K562 (cell line): ENCODE measurements around the gene TPR. TPM values are rescaled to one million over a fixed set of nuclear protein-coding genes. Genes with fewer than 3 reads are reported as not detected.

Experiments
- C11orf30 ChIP-seq: fragments of 450-650 bp; IDR thresholded peaks from 2 replicates; pipeline ENCODE4 v1.6.1; 2016; ENCODE audit warnings: low read depth, mild to moderate bottlenecking
- FOXK2 ChIP-seq, 2 experiments: fragments of 450-650 bp; IDR thresholded peaks in 1 of 2; conservative IDR thresholded peaks in 1 of 2; 2 replicates each; pipeline ENCODE4 v1.6.1; 2016; ENCODE audit warnings: low read depth in 2 of 2, mild to moderate bottlenecking in 1 of 2
- THRB ChIP-seq: fragments of 450-650 bp; formaldehyde crosslinking; conservative IDR thresholded peaks from 2 replicates; pipeline ENCODE4 v1.4.0; 2022; ENCODE audit warnings: mild to moderate bottlenecking, missing genetic modification characterization
- ZFP36 ChIP-seq: fragments of 150-350 bp; IDR thresholded peaks from 2 replicates; pipeline ENCODE4 v1.6.1; 2018; ENCODE audit warnings: low read length, low read depth; ENCODE audit not compliant: partially characterized antibody
- ZNF407 ChIP-seq: fragments of 450-650 bp; IDR thresholded peaks from 2 replicates; pipeline ENCODE4 v1.6.1; 2016; ENCODE audit warnings: low read depth
- polyA plus RNA-seq, 8 experiments: library from polyadenylated mRNA; depleted of rRNA in 4 of 8; stranded (reverse) in 5 of 8; unstranded in 3 of 8; fragments of >200 nt; fragmentation: Nextera tagmentation in 2 of 8; fragmentation: Illumina TruSeq in 1 of 8; extraction: Ambion mirVana in 2 of 8; extraction: Trizol in 1 of 8; gene quantifications; 2 replicates each; pipeline versions ENCODE4 v1.2.1 to v1.2.3, GENCODE V29; 2011 to 2014; ENCODE audit warnings: inconsistent platforms in 1 of 8, missing spikeins in 1 of 8
- total RNA-seq, 7 experiments: library from RNA; depleted of rRNA in 6 of 7; stranded (reverse); fragments of >200 nt in 6 of 7; fragmentation: Illumina TruSeq in 2 of 7; extraction: Trizol in 2 of 7; gene quantifications; 2 replicates each; pipeline versions ENCODE4 v1.2.1 to v1.2.3, GENCODE V29; 2011 to 2021; ENCODE audit warnings: low replicate concordance in 1 of 7
- TF ChIP-seq, protein P1 (sequence below): fragments of 250-450 bp; sonication (Bioruptor Pico); IDR thresholded peaks from 2 replicates; pipeline ENCODE4 v1.6.1; 2021; ENCODE audit warnings: mild to moderate bottlenecking

Gene TPR
- total and polyA plus RNA-seq, 9 of the 15 experiments (the other 6 are each of a cell fraction or from before 2014, with no cell fraction given): 48.5 to 167 (median 138) TPM

DNA sequence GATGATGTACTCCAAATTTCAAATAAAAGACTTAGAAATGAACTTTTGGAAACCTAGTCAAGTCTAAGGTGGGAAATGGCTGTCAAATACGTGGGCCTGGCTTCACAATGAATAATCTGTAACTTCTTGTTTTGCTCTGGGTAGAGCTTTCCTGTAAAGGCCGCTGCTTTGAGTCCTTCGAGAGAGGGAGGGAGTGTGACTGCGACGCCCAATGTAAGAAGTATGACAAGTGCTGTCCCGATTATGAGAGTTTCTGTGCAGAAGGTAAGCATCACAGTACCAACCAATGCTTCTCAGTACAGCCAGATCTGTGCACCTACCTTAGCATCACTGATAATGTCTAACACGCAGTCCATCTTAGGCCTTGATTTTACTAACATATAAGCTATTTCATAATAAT is 73.6 kb downstream of the TPR start (continued):
- TF ChIP-seq THRB (CRISPR knock-in tag): no peak
- TF ChIP-seq ZFP36: no peak
- TF ChIP-seq ZNF407: no peak
- TF ChIP-seq FOXK2 (conservative IDR thresholded peaks at IDR 0.05 in 1 of 2, IDR thresholded peaks at IDR 0.05 in 1 of 2; ENCODE audit: low read depth in 2 of 2): no peak
- TF ChIP-seq, protein P1, sequence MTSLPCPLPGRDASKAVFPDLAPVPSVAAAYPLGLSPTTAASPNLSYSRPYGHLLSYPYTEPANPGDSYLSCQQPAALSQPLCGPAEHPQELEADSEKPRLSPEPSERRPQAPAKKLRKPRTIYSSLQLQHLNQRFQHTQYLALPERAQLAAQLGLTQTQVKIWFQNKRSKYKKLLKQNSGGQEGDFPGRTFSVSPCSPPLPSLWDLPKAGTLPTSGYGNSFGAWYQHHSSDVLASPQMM: no peak
- TF ChIP-seq C11orf30: no peak
